ENCODE measurements around the gene SULT6B1. TPM values are rescaled to one million over a fixed set of nuclear protein-coding genes. Genes with fewer than 3 reads are reported as not detected.

Gene SULT6B1
- total RNA-seq, 1 experiment from 2014 or later: not detected

DNA sequence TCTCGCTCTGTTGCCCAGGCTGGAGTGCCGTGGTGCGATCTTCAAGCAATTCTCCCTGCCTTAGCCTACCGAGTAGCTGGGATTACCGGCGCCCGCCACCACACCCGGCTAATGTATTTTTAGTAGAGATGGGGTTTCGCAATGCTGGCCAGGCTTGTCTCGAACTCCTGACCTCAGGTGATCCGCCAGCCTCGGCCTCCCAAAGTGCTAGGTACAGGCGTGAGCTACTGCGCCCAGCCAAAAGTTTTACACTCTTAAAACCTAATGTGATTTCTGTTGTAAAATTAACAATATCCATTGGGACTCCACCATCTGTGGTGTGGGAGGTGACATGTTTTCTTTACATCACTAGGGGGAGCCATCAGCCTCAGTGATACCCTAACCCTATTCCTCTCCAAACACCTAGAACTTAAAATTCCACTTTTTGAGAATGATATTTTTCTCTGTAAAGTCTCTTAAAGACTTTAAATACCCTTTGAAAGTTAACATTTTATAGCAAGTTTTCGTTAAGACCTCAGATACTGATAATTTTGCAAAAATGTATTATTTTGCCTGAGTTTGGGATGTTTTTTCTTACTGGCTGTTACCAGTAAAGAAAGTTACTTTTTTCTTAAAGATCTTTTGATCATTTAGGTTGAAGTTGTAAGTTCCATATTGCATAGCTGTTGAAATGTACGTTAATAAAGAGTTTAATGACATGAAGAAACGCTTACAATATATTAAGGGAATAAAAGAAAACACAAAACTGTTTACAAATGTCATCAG lies 20.1 kb downstream of the SULT6B1 start:
- Histone ChIP-seq H3K9me3 (peaks cover 4% of the 10 kb centered on the region; the same call in 1 of the 2 replicates), H3K27me3 (no peaks in the 10 kb centered on the region), H3K4me3 (no peak overlapping the region), H3K36me3 (no peaks in the 10 kb centered on the region)
- DNase-seq: peak; percentile 9

GRCh38 chr2:37167636-37168180 lies 20.8 kb downstream of the SULT6B1 start:
- no peak for DNase-seq
- no peaks in the 10 kb centered on the region for H3K36me3 ChIP-seq
- H3K9me3 ChIP-seq: peaks cover 8% of the 10 kb centered on the region
- no peak overlapping the region for H3K4me3 ChIP-seq
- H3K27me3 ChIP-seq: no peaks in the 10 kb centered on the region

DNA sequence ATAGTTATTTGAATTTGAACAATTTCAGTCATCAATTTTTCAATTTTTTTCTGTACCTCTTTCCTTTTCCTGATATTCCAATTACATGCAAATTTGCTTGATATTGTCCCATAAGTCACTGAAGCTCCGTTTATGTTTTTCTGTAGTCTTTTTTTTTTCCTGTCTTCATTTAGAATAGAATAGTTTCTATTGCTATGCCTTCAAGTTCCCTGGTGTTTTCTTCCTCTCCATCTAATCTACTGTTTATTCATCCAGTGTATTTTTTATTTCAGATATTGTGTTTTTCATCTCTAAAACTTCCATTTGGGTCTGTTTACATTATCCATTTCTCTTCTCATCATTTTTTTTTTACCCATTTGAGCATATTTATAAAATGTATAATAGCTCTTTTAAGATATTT lies 23.7 kb downstream of the SULT6B1 start:
- Histone ChIP-seq H3K4me3 (no peak overlapping the region), H3K27me3 (no peaks in the 10 kb centered on the region), H3K9me3 (peaks cover 10% of the 10 kb centered on the region), H3K36me3 (no peaks in the 10 kb centered on the region)
- no peak for DNase-seq

- no peaks in the 10 kb centered on the region for H3K9me3 ChIP-seq
- H3K27me3 ChIP-seq: no peaks in the 10 kb centered on the region
- H3K36me3 ChIP-seq: peaks cover 22% of the 10 kb centered on the region
- peak within 1 kb of the TSS; percentile 75 for H3K4me3 ChIP-seq
- DNase-seq: peak; percentile 94
These were observed 31.4 kb downstream of the SULT6B1 start, which contains the start of gene EIF2AK2 for GRCh38 chr2:37156857-37157714. EIF2AK2 (minus strand) TSS chr2:37156980; CDS start chr2:37147806, 9,174 bp downstream.

GRCh38 chr2:37156071-37156856 lies 32.2 kb downstream of the SULT6B1 start:
- peak; percentile 51 for DNase-seq
- Histone ChIP-seq H3K9me3 (no peaks in the 10 kb centered on the region), H3K4me3 (peak overlapping the region; percentile 75), H3K27me3 (no peaks in the 10 kb centered on the region), H3K36me3 (peaks cover 22% of the 10 kb centered on the region)

DNA sequence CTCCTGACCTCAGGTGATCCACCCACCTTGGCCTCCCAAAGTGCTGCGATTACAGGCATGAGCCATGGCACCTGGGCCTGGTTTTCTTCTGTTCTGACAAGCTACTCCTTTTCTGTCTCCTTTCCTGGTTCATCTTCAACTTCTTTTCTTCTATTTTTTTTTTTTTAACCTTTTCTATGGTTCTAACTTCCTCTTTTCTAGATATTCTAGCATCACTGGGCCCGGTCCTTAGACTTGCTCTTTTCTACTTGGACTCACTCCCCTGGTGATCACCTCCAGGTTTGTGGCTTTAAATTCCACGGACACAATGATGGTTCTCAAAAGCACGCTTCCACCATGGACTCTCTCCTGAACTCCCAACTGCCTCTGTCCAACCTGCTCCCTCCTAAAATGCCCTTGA lies 33.7 kb downstream of the SULT6B1 start:
- Histone ChIP-seq H3K27me3 (no peaks in the 10 kb centered on the region), H3K4me3 (no peak overlapping the region)

DNA sequence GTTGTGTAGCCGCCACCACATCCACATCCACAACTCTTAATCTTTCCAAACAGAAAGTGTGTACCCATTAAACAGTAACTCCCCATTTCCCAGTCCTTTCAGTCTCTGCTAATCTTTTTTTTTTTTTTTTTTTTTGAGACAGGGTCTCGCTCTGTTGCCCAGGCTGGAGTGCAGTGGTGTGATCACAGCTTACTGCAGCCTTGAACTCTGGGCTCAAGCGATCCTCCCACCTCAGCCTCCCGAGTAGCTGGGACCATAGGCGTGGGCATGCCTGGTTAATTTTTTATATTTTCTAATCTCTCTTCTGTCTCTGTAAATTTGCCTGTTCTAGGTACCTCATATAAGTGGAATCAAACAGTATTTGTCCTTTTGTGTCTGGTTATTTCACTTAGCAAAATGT lies 35.2 kb downstream of the SULT6B1 start:
- DNase-seq: no peak
- peaks cover 35% of the 10 kb centered on the region for H3K36me3 ChIP-seq
- H3K4me3 ChIP-seq: no peak overlapping the region
- H3K9me3 ChIP-seq: no peaks in the 10 kb centered on the region
- no peaks in the 10 kb centered on the region for H3K27me3 ChIP-seq

More for the DNA sequence above, 33.7 kb downstream of the SULT6B1 start:
- Histone ChIP-seq H3K36me3 (peaks cover 22% of the 10 kb centered on the region), H3K9me3 (no peaks in the 10 kb centered on the region)
- DNase-seq: no peak

GRCh38 chr2:37149626-37150322 lies 38.7 kb downstream of the SULT6B1 start:
- peaks cover 56% of the 10 kb centered on the region for H3K36me3 ChIP-seq
- no peak for DNase-seq
- no peak overlapping the region for H3K4me3 ChIP-seq
- no peaks in the 10 kb centered on the region for H3K9me3 ChIP-seq
- no peaks in the 10 kb centered on the region for H3K27me3 ChIP-seq

DNA sequence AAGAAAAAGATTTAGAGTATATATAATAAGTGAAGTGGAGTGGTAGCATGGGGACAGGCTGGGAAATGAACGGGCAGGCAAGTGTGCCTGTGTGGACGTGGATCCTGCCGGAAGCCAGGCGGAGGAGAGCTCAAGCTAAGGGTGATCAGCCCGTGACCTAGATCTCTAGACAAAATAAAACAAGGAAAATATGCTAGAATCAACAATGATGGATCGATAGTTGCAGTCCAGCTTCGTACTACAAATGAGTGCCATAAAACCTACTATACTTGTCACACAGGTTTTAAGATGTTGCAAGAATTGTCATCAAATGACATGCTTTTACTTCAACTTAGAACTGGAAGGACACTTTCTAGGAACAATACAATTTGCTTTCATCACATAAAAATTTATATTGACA lies 40.1 kb downstream of the SULT6B1 start:
- Histone ChIP-seq H3K27me3 (no peaks in the 10 kb centered on the region), H3K36me3 (peaks cover 50% of the 10 kb centered on the region), H3K9me3 (no peaks in the 10 kb centered on the region), H3K4me3 (no peak overlapping the region)
- DNase-seq: no peak

DNA sequence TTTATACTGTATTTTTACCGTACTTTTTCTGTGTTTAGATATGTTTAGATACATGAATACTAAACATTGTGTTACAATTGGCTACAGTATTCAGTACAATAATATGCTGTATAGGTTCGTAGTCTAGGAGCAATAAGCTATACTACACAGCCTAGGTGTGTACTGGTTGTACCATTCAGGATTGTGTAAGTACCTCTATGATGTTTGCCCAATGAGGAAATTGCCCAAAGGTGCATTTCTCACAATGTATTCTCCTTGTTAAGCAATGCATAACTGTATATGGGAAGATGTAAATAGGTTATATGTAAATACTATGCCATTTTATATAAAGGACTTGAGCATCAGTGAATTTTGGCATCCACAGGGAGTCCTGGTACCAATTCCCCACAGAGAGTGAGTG lies 42.4 kb downstream of the SULT6B1 start:
- DNase-seq: no peak
- Histone ChIP-seq H3K27me3 (no peaks in the 10 kb centered on the region), H3K4me3 (no peak overlapping the region), H3K9me3 (no peaks in the 10 kb centered on the region), H3K36me3 (peaks cover 64% of the 10 kb centered on the region)

- peaks cover 75% of the 10 kb centered on the region for H3K36me3 ChIP-seq
- H3K4me3 ChIP-seq: no peak overlapping the region
- DNase-seq: no peak
- H3K9me3 ChIP-seq: no peaks in the 10 kb centered on the region
- no peaks in the 10 kb centered on the region for H3K27me3 ChIP-seq
These were observed 44.5 kb downstream of the SULT6B1 start for GRCh38 chr2:37143974-37144373.

GRCh38 chr2:37142546-37142945 lies 45.9 kb downstream of the SULT6B1 start:
- H3K36me3 ChIP-seq: peaks cover 73% of the 10 kb centered on the region
- no peak for DNase-seq
- no peaks in the 10 kb centered on the region for H3K9me3 ChIP-seq
- no peaks in the 10 kb centered on the region for H3K27me3 ChIP-seq
- H3K4me3 ChIP-seq: no peak overlapping the region

- Histone ChIP-seq H3K36me3 (peaks cover 77% of the 10 kb centered on the region), H3K27me3 (no peaks in the 10 kb centered on the region)
- no peak for DNase-seq
These were observed 55.6 kb downstream of the SULT6B1 start for GRCh38 chr2:37132914-37133313.

DNA sequence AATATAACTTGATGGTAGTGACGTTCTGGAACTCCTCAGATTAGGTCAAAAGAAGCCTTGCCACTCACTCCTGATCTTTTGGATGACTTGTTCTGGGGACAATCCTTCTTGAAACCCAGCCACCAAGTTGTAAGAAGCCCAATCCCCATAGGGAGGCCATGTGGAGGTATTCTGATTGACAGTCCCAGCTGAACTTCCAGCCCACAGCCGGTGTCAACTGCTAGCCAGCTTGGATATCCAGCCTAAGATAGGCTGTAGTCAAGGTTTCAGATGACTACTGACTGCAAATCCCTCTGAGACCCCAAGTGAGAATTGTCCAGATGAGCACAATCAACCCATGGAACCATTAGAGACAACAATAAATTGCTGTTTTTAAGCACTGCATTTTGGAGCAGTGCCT lies 63.1 kb downstream of the SULT6B1 start:
- H3K4me3 ChIP-seq: no peak overlapping the region
- no peaks in the 10 kb centered on the region for H3K9me3 ChIP-seq
- H3K36me3 ChIP-seq: peaks cover 46% of the 10 kb centered on the region
- no peaks in the 10 kb centered on the region for H3K27me3 ChIP-seq
- DNase-seq: no peak

More at GRCh38 chr2:37132914-37133313, 55.6 kb downstream of the SULT6B1 start:
- no peaks in the 10 kb centered on the region for H3K9me3 ChIP-seq
- no peak overlapping the region for H3K4me3 ChIP-seq

DNA sequence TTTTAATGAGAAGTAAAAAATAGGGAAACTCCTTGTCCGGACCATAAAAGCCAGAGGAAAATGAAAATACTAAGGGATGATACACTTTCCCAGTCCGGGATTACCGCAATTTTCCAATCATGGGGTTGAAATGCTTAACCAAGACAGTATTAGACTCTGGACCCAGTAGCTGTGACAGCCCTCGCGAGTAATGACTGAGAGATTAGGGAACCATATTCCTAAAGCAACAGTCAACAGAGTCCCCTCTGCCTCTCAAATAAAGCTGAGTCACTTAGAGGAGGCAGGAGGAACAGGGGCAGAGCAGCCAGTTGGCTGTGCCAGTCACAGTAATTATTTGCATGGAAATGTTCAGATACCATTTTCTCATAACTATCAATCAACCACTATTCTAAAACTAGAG lies 69.3 kb downstream of the SULT6B1 start:
- H3K4me3 ChIP-seq: no peak overlapping the region
- DNase-seq: no peak
- no peaks in the 10 kb centered on the region for H3K27me3 ChIP-seq
- H3K9me3 ChIP-seq: no peaks in the 10 kb centered on the region
- peaks cover 41% of the 10 kb centered on the region for H3K36me3 ChIP-seq
